Measurements from ENCODE around the gene UCHL1.

- TF ChIP-seq, protein P1, sequence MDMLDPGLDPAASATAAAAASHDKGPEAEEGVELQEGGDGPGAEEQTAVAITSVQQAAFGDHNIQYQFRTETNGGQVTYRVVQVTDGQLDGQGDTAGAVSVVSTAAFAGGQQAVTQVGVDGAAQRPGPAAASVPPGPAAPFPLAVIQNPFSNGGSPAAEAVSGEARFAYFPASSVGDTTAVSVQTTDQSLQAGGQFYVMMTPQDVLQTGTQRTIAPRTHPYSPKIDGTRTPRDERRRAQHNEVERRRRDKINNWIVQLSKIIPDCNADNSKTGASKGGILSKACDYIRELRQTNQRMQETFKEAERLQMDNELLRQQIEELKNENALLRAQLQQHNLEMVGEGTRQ (IDR thresholded peaks at IDR 0.05) = no peak
- TF ChIP-seq MYC (IDR thresholded peaks at IDR 0.05; ENCODE audit: borderline replicate concordance, low read length) (no peak), POLR2A (IDR thresholded peaks at IDR 0.05; ENCODE audit: low read length) (no peak), PBX3 (IDR thresholded peaks at IDR 0.05) (no peak), HES2 (IDR thresholded peaks at IDR 0.05) (no peak)
- TF ChIP-seq, protein P2, sequence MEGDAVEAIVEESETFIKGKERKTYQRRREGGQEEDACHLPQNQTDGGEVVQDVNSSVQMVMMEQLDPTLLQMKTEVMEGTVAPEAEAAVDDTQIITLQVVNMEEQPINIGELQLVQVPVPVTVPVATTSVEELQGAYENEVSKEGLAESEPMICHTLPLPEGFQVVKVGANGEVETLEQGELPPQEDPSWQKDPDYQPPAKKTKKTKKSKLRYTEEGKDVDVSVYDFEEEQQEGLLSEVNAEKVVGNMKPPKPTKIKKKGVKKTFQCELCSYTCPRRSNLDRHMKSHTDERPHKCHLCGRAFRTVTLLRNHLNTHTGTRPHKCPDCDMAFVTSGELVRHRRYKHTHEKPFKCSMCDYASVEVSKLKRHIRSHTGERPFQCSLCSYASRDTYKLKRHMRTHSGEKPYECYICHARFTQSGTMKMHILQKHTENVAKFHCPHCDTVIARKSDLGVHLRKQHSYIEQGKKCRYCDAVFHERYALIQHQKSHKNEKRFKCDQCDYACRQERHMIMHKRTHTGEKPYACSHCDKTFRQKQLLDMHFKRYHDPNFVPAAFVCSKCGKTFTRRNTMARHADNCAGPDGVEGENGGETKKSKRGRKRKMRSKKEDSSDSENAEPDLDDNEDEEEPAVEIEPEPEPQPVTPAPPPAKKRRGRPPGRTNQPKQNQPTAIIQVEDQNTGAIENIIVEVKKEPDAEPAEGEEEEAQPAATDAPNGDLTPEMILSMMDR (IDR thresholded peaks at IDR 0.05) = no peak
These were observed 40.8 kb upstream of the UCHL1 start for GRCh38 chr4:41215969-41216293.
